Loucy (cell line): ENCODE data around the gene CUX1.

Source experiments
- EZH2phosphoT487 ChIP-seq: fragments of 200-600 bp; IDR thresholded peaks from 2 replicates; pipeline ENCODE4 v1.6.1; 2018; ENCODE audit warnings: antibody characterized with exemption, mild to moderate bottlenecking, moderate library complexity, borderline replicate concordance
- TF ChIP-seq, protein P1 (sequence below): fragments of 200-600 bp; sonication (generic); conservative IDR thresholded peaks from 2 replicates; pipeline ENCODE4 v1.5.1; 2014; ENCODE audit warnings: mild to moderate bottlenecking, antibody characterized with exemption, low read length

DNA sequence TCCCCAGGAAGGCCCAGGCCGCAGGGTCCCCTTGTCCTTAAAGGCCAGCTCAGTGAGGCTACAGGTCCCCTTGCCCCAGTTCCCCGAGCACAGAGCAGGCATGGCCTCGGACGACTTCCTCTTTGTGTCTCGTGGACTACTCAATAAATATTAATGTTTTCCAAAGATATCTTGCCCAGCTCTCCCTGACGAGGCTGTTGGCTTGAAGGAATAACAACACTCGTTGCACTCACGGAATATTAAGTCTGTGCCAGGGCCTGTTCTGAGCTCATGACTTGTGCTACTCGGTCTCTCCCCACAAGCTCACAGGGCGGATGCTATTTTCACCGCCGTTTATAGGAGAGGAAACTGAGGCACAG, 68.2 kb downstream of the CUX1 start:
- TF ChIP-seq, protein P1, sequence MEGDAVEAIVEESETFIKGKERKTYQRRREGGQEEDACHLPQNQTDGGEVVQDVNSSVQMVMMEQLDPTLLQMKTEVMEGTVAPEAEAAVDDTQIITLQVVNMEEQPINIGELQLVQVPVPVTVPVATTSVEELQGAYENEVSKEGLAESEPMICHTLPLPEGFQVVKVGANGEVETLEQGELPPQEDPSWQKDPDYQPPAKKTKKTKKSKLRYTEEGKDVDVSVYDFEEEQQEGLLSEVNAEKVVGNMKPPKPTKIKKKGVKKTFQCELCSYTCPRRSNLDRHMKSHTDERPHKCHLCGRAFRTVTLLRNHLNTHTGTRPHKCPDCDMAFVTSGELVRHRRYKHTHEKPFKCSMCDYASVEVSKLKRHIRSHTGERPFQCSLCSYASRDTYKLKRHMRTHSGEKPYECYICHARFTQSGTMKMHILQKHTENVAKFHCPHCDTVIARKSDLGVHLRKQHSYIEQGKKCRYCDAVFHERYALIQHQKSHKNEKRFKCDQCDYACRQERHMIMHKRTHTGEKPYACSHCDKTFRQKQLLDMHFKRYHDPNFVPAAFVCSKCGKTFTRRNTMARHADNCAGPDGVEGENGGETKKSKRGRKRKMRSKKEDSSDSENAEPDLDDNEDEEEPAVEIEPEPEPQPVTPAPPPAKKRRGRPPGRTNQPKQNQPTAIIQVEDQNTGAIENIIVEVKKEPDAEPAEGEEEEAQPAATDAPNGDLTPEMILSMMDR, result no peak
- TF ChIP-seq EZH2phosphoT487, result no peak
